GM04503 (cell line): Measurements from ENCODE around the gene KANSL1.

Source experiments
- DNase-seq: peaks from one replicate; pipeline ENCODE4 v3.0.0-alpha.2; 2012; ENCODE audit warnings: low read depth

Gene KANSL1

GRCh38 chr17:45981306-45981705 is 211.9 kb downstream of the KANSL1 start:
- no peak for DNase-seq

GRCh38 chr17:45980855-45981254 is 212.4 kb downstream of the KANSL1 start:
- DNase-seq: no peak
